Endothelial cell of umbilical vein (primary cell): Measurements from ENCODE around the gene GAK.
"Not testable (repeated sequence)": the region's sequence is repeated elsewhere in the genome, so short reads cannot be mapped to it uniquely, and the experiment has no call there.

ENCODE experiments used
- CTCF ChIP-seq, 2 donors: IDR thresholded peaks; 1 replicate in 1 of 2; 2 replicates in 1 of 2; pipeline ENCODE4 v1.5.1; 2011; ENCODE audit warnings: low read length in 2 of 2, mild to moderate bottlenecking in 2 of 2, moderate library complexity in 2 of 2, control low read depth in 1 of 2, inconsistent platforms in 1 of 2, low read depth in 1 of 2; ENCODE audit not compliant: insufficient read depth in 1 of 2; ENCODE audit errors: extremely low read depth in 1 of 2
- EZH2 ChIP-seq: IDR thresholded peaks from 2 replicates; pipeline ENCODE4 v1.6.1; 2012; ENCODE audit warnings: borderline replicate concordance, low read depth, mild to moderate bottlenecking, moderate library complexity, low read length, inconsistent platforms; ENCODE audit not compliant: severe bottlenecking
- FOS ChIP-seq: IDR thresholded peaks from 2 replicates; pipeline ENCODE4 v1.6.1; 2011; ENCODE audit warnings: mild to moderate bottlenecking, low read length, moderate library complexity, borderline replicate concordance; ENCODE audit not compliant: insufficient read depth
- MAX ChIP-seq: IDR thresholded peaks from 2 replicates; pipeline ENCODE4 v1.6.1; 2011; ENCODE audit not compliant: insufficient read depth, insufficient read length
- POLR2A ChIP-seq: IDR thresholded peaks from 2 replicates; pipeline ENCODE4 v1.6.1; 2012; ENCODE audit warnings: low read depth, mild to moderate bottlenecking, control low read depth, low read length
- POLR2AphosphoS5 ChIP-seq: IDR thresholded peaks from 2 replicates; pipeline ENCODE4 v1.6.1; 2012; ENCODE audit warnings: low read depth, mild to moderate bottlenecking, control low read depth, low read length, moderate library complexity; ENCODE audit not compliant: insufficient read depth

- TF ChIP-seq POLR2AphosphoS5; POLR2A; CTCF (IDR thresholded peaks at IDR 0.05; ENCODE audit: extremely low read depth in 1 of 2, insufficient read depth in 1 of 2, low read depth in 1 of 2, low read length in 2 of 2); EZH2; FOS; MAX: not testable (repeated sequence)
Observed at GRCh38 chr4:919004-919680, 13.0 kb downstream of the GAK start.
